ENCODE measurements around the gene CHAC1. TPM values are rescaled to one million over a fixed set of nuclear protein-coding genes. Genes with fewer than 3 reads are reported as not detected.

CHAC1 gene
- total RNA-seq, 2 donors from 2014 or later, result 4.0 to 20.9 TPM

DNA sequence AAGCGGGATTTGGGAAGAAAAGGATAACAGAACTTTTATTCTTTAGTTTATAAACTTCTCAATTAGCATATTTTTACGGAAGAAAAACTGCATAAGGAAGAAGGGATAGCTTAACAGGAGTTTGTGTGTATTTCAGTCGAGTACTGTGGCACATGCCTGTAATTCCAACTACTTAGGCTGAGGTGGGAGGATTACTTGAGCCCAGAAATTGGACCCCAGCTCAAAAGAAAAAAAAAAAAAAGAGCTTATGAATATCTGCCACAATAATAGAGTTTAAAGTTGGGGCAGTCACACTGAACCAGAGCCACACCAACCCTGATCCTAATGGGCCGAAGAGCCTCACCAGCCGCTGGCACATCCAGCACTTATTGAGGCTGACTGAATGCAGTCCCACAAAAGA, 31.1 kb downstream of the CHAC1 start:
- H3K9ac ChIP-seq (ENCODE audit: low read depth in 2 of 2, low read length in 2 of 2), result no peak overlapping the region
- intact Hi-C loops (cut with DNase I), result no loop called here
- H3K4me1 ChIP-seq, result no peaks in the 10 kb centered on the region
- no peak overlapping the region for H3K27ac ChIP-seq
- no peaks in the 10 kb centered on the region for H3K9me3 ChIP-seq
- H3K36me3 ChIP-seq, result peaks cover 28% of the 10 kb centered on the region
- TF ChIP-seq, protein P1, sequence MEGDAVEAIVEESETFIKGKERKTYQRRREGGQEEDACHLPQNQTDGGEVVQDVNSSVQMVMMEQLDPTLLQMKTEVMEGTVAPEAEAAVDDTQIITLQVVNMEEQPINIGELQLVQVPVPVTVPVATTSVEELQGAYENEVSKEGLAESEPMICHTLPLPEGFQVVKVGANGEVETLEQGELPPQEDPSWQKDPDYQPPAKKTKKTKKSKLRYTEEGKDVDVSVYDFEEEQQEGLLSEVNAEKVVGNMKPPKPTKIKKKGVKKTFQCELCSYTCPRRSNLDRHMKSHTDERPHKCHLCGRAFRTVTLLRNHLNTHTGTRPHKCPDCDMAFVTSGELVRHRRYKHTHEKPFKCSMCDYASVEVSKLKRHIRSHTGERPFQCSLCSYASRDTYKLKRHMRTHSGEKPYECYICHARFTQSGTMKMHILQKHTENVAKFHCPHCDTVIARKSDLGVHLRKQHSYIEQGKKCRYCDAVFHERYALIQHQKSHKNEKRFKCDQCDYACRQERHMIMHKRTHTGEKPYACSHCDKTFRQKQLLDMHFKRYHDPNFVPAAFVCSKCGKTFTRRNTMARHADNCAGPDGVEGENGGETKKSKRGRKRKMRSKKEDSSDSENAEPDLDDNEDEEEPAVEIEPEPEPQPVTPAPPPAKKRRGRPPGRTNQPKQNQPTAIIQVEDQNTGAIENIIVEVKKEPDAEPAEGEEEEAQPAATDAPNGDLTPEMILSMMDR (IDR thresholded peaks at IDR 0.05), result no peak
- H3K27me3 ChIP-seq, result no peaks in the 10 kb centered on the region
- DNase-seq, result no peak
- H3K4me3 ChIP-seq, result no peak overlapping the region

DNA sequence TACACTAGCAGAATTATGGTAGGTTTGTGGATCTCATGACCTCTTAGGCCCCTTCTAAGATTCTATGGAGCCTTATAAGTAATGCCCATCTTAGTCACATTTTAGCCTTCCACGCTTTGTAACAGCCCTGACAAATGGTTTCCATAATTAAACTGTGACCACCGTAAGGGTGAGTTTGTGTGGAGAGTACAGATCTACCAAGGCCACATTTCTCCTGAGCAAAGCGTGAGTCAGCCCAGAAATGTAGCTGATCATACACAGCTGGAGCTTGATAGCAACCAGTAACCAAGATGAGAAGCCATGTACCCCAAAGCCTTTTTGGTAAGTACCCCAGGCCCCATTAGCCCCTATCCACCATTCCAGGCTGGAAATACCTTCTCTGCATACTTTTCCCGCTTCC, 31.7 kb downstream of the CHAC1 start:
- TF ChIP-seq, protein P1 (IDR thresholded peaks at IDR 0.05), result no peak
- Histone ChIP-seq H3K4me3 (no peak overlapping the region), H3K9ac (ENCODE audit: low read depth in 2 of 2, low read length in 2 of 2) (no peak overlapping the region), H3K27ac (no peak overlapping the region), H3K27me3 (no peaks in the 10 kb centered on the region), H3K9me3 (no peaks in the 10 kb centered on the region), H3K4me1 (no peaks in the 10 kb centered on the region), H3K36me3 (peaks cover 28% of the 10 kb centered on the region)
- no peak for DNase-seq
- intact Hi-C loops (cut with DNase I), result no loop called here

DNA sequence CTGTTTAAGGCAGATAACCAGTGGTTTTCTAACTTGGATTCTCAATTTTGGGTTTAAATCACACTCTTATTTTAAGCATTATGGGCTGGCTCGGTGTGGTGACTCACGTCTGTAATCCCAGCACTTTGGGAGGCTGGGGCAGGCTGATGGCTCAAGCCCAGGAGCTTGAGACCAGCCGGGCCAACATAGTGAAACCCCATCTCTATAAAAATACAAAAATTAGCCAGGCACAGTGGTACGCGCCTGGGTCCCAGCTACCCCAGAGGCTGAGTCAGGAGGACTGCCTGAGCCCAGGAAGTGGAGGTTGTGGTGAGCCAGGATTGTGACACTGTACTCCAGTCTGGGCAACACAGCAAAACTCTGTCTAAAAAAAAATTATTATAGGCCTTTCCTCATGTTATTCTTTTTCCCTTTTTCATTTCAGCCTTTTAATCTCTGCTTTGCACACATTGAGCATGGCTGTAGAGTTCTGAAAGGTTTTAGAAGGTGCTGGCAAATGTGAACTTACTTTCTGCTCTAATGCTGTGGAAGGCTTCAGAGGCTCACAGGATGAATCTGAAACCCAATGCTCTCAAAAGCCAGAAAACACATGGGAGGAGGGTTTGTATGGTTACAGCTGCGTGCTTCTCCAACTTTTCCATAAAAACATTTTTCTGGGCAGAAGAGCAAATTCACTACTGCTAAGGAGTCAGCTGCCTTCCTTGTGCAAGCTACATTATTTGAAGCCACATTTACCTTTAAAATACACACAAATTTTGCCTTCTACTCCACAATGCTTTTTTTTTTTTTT, 32.5 kb downstream of the CHAC1 start:
- no peak overlapping the region for H3K27ac ChIP-seq
- no peak for DNase-seq
- intact Hi-C loops (cut with DNase I), result no loop called here
- no peaks in the 10 kb centered on the region for H3K9me3 ChIP-seq
- no peak overlapping the region for H3K9ac ChIP-seq (ENCODE audit: low read depth in 2 of 2, low read length in 2 of 2)
- no peaks in the 10 kb centered on the region for H3K4me1 ChIP-seq
- no peaks in the 10 kb centered on the region for H3K27me3 ChIP-seq
- TF ChIP-seq, protein P1 (IDR thresholded peaks at IDR 0.05), result no peak
- no peak overlapping the region for H3K4me3 ChIP-seq
- H3K36me3 ChIP-seq, result peaks cover 28% of the 10 kb centered on the region

DNA sequence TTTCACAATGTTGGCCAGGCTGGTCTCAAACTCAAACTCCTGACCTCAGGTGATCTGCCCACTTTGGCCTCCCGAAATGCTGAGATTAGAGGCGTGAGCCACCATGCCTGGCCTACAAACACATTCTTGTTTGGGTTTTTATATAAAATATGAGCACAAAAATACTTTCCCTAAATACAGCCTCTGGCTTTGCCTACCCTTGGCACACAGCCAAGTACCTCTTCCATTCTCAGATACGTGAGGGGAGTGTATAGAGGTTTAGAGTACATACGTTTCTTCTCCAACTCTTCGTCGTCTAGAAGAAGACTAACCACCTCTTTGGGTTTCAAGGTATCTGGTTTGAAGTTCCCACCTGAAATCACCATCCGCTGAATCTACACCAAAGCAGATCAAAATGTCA, 33.5 kb downstream of the CHAC1 start:
- Histone ChIP-seq H3K9ac (ENCODE audit: low read depth in 2 of 2, low read length in 2 of 2) (no peak overlapping the region), H3K27ac (no peak overlapping the region), H3K4me3 (no peak overlapping the region), H3K36me3 (peaks cover 28% of the 10 kb centered on the region), H3K27me3 (no peaks in the 10 kb centered on the region), H3K4me1 (no peaks in the 10 kb centered on the region), H3K9me3 (no peaks in the 10 kb centered on the region)
- TF ChIP-seq, protein P1 (IDR thresholded peaks at IDR 0.05), result no peak
- intact Hi-C loops (cut with DNase I), result no loop called here
- no peak for DNase-seq

DNA sequence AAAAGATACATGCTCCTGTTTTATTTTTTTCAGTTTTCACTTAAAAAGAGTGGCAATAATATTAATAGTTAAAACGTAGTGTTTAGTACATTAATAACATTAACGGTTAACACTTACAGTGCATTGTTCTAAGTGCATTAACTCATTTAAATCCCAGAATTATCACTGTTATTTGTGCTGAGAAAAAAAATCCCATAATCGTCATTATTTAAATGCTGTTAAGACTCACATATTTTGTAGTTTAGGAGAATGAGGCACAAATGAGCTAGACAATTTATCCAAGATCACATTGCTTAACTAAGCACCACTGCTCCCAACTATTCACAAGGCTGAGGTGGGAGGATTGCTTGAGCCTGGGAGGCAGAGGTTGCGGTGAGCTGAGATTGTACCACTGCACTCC, 34.9 kb downstream of the CHAC1 start:
- Histone ChIP-seq H3K27ac (no peak overlapping the region), H3K9me3 (no peaks in the 10 kb centered on the region), H3K36me3 (peaks cover 19% of the 10 kb centered on the region), H3K9ac (ENCODE audit: low read depth in 2 of 2, low read length in 2 of 2) (no peak overlapping the region), H3K27me3 (no peaks in the 10 kb centered on the region), H3K4me1 (no peaks in the 10 kb centered on the region), H3K4me3 (no peak overlapping the region)
- TF ChIP-seq, protein P1 (IDR thresholded peaks at IDR 0.05), result no peak
- intact Hi-C loops (cut with DNase I), result no loop called here
- no peak for DNase-seq
